NCI-H2029 treated with DMSO at 0.1 percent for 48 hours (cell line): ENCODE results near the gene SLC66A2.

Experiments
- DNase-seq: peaks from one replicate; lab custom pipeline; 2025; lab: John Stamatoyannopoulos, UW

The SLC66A2 gene

DNA sequence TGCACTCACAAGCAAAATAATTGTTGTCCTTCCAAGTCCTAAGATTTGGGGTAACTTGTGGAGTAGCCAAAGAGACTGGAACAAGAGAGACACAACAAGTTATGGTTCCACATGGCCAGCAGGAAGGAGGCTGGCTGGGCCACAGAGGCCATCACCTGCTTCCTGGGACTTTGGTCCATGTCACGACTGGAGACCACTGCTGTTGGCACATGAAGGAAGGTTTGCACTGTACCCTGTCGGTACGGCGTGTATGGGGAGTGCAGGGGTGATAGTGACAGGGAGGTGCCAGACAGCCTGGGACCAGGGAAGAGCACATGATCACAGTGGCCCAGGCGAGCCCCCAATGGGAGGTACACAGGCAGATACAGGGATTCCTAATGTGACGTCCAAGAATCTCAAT, 15.5 kb downstream of the SLC66A2 start:
- no peak for DNase-seq

DNA sequence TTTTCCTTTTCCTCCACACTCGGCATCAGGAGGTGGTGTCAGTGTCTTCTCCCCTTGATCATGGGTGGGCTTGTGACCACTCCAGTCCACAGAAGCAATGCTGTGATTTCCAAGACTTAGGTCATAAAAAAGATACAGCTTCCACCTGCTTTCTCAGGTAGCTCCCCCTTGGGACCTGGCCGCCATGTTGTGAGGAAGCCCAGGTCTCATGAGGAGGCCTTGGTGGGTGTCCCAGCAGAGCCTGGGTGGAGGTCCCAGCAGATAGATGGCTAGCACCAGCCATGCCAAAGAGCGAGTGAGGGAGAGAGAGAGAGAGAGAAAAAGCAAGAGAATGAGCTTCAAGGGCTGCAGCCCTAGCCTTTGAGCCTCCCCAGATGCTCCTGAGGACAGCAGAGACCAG, 16.0 kb downstream of the SLC66A2 start:
- no peak for DNase-seq

DNA sequence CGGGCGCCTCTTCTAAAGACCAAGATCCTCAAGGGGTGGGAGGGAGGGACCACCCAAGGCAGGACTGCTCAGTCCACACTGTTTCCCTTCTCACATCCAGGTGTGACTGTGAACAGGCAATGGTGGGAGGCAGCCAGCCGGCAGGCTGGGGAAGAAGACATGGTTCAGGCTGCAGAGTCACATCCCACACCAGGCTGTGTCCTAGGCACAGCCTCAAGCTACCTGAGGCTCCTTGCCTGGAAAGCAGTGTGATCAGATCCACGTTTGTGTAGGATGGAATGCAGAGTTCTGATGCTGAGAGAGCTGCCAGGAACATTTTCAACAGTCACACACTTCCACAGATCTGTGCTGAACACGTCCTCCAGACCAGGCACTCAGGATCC, 16.4 kb downstream of the SLC66A2 start:
- DNase-seq, result no peak

DNA sequence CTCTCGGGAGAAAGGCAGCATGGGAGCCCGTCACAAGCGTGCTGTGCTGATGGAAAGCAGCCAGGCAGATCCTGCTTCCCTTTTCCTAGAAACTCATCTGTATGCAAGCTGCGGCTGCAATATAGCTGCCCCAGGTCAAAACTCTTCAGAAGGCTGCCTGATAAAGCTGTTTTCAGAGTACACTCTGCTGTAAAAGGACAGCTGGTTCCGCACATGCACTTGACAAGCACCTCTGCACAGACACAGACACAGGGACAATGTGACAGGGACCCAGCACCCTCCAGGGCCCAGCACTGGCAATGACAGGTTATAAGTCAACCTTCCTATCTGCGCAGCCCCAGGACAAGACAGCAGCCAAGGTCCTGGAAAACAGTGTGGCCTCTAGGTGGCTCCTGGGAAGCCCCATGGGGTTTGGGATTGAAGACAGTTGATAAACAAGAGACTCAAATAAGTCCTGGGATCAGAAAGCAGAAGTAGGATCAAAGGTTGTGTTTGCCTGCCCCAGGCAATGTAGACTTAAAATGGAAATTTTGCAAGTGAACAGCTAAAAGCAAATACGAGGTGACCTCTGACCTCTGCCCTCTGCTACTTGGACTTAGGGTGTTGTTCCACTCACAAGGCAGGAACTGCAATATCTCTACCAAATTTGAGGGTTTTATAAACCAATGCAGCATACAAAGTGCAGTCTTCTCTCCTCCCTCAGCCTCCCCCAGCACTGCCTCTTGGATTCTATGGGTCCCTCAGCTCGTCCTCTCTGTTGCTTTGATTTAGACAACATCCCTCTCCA, 16.9 kb downstream of the SLC66A2 start:
- DNase-seq, result no peak

DNA sequence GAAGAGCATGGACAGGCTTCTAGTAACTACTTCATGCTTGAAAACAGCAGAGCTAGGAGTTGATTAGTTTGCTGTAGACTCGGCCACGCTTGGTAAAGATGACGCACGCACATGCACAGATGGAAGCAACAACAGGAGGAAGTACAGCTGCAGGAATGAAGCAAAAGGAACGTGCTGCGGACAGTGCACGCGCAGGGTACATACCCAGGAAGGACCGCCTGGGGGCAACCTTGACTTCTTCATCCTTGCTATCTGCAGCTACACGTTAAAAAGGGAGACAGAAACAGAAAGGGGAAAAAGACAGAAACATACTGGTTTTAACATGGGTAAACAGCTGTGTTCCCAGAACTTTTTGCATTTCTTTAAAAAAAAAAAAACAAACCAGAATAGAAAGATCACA, 17.7 kb downstream of the SLC66A2 start:
- no peak for DNase-seq

DNA sequence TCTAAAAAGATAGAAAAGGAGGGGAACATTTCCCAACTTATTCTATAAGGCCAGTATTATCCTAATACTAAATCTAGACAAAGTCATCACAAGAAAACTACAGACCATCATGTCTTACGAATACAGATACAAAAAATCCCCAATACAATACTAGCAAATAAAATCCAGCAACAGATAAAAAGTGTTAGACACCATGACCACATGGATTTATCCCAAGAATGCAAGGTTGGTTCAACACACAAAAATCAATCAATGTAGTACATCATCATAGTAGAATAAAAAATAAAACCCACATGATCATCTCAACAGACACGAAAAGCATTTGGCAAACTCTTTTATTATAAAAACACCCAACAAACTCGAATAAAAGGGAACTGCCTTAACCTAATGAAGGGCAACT, 18.5 kb downstream of the SLC66A2 start:
- no peak for DNase-seq

DNA sequence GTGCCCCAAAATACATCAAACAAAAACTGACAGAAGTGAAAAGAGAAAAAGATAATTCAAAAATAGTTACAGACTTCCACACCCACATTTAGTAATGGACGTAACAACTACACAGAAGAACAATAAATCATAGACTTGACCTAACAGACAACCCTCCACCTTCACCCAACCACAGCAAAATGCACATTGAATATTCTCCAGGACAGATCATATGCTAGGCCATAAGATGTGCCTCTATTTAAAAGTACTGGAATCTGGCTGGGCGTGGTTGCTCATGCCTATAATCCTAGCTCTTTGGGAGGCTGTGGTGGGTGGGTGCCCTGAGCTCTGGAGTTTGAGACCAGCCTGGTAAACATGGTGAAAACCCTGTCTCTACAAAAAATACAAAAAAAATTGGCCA, 20.0 kb downstream of the SLC66A2 start:
- no peak for DNase-seq

DNA sequence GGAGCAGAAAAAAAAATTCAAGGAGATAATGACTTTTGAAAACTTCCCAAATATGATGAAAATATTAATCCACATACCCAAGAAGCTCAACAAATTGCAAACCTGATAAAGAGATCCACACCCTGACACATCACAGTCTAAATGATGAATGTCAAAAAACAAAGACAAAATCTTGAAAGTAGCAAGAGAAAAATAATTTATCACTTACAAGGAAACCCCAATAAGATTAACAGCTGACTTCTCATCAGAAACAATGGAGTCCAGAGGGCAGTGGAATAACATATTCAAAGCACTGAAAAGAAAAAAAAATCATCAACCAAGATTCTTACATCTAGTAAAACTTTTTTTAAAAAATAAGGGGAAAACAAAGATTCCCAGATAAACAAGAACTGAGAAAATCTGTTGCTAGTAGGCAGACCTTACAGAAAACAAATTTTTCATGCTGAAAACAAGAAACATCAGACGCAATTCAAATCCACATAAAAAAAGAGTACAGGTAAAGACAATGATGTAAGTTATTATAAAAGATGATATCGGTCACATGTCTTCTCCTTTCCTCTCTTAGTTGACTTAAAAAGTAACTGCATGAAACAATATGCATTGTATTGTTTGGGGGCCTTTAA, 21.3 kb downstream of the SLC66A2 start:
- no peak for DNase-seq

DNA sequence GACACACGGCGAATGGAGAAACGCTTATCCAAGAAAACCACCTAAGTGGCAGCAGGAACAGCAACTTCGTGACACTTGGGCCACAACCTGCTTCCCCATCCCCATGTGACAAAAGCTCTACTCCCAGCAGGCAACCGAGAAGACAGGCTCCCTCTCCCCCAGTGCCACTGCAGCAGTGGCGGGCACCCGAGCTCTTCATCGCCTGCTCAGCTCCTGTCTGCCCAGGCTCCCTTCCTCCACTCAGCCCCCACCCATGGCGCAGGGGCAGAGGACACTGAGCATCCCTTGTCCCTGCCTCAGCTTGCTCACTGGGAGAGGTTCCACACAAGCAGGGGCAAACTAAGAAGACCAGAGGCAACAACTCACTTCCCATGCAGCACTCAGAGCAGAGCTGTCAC, 22.9 kb downstream of the SLC66A2 start:
- no peak for DNase-seq

DNA sequence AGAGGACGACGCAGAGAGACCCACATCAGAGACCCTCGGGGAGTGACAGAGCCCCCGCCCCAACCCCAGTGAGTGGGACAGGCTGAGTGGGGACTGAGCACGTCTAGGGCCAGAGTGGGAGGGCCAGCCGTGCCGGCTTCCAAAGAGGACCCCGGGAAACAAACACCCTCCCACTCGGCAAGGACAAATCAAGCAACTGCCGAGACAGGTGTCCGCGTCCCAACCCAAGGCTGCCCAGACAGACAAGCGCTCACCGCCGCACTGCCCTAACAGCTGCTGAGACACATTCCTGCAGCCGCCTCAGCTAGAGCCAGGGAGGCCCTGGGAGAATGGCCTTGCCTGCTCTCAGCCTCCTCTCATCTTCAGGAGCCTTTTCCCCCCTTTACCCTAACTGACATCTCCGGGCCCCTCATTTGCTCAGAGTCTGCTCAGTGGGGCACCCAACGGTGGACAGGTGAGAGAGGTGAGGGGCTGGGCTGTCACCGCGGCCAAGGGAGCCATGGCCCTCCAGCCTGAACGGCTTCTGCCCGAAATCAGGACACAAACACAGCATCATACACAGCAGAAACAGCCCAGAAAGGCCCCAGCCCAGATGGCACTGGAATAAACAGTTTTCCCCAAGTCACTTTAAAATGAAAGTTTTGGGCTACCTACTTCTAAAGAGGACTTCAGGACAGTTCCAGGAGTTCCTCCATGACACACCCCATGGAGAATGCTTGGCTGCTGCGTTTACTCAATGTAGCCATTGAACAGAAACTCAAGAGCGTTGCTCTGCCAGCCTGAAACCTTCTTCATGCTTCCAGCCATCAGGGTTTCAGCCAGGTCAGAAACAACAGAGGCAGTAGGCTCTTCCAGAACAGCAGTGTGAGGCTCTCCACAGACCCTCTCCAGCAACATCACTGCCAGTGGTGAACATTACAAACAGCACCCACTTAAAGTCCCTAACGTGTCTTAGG, 23.6 kb downstream of the SLC66A2 start:
- no peak for DNase-seq

DNA sequence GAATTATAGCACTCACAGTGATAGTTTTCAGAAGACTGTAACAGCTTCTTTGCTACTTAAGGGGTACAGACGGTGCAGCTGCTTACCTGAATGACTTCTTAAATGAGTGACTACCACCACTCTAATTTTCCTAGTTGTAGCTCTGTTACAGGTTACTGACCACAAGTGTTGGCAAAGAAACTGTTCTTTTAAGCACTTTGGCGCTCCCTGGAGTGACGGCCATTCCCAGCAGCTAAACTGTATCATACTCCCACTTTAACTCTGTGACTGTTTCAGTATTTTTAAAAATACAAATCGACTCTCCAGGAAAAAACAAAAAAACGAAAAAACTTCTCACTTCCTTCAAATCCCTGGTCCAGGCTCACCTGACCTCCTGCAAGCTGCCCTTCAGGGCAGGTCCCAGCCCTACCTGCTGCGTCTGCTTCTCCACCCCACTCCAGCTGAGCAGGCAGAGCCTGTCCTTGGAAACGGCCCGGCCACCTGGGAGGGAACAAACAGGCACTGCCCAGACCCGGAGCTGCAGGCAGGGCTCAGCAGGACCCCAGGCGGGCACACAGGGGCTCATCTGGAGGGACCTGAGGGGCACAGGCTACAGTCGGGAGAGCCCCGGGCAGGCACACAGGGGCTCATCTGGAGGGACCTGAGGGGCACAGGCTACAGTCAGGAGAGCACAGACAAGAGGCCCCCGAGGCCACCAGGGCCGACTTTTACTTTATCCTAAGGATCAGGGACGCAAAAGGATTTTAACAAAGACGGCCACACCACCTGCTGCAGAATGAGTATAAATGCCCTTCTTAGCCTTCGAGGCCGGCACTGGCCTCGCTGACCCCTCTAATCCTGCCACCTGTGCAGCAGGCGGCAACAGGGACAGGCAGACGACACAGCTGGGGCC, 24.5 kb downstream of the SLC66A2 start:
- no peak for DNase-seq

DNA sequence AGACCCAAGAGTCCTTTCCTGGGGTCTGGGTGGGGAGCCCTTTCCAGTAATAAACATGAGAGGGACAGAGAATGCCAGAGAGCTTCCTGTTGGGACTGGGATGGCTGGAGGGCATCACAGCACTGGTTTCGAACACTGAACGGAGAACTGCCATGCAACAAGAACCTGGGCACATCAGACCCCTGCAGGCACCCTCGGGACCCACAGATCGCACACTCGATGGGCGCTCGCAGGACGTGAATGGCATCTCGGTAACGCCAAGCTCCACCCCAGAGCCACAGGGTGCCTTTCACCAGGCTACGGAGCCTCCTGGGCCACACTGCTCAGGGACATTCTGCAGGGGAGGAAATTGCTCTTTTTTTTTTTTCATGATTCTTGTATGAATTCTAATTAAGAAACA, 25.1 kb downstream of the SLC66A2 start:
- no peak for DNase-seq

DNA sequence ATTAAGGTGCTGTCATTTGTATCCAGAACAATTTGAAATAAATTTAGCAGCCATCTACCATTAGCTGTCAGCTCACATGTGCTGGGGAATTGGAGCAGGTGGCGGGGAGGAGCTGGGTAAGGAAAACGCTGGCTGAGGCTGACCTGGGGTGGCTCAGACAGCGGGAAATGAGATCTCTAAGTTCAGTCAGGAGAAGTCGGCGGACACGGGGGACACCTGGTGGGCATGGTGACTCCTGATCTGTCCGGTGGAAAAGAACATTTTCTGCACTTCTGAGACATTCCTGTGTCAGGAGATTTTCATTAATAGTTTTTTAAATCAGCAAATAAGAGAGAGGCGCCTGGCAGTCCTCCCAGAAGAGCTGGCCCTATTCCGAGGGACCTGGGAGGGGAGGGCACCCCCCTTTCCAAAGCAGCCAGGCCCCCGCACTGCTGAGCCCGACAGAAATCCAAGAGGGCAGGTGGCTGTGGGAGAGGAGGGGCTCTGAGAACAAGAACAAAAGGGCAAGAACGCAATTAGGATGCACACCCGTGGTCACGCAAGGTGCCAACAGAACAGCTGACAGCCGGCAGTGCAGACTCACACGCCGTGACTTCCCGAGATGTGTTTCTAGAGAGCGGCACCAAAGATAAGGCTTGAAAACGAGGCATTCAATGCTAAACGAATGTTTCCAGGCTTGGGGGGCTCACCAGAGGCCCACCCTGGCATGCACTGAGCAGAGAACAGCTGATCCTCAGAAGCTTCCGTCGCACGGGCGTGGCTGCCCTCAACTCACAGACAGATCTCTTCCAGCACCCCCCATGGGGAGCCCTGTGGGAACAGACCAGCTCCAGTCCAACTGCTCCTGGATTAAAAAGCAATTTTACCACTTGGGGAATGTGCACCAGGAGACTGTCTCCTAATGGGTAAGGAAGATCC, 26.4 kb downstream of the SLC66A2 start:
- no peak for DNase-seq

DNA sequence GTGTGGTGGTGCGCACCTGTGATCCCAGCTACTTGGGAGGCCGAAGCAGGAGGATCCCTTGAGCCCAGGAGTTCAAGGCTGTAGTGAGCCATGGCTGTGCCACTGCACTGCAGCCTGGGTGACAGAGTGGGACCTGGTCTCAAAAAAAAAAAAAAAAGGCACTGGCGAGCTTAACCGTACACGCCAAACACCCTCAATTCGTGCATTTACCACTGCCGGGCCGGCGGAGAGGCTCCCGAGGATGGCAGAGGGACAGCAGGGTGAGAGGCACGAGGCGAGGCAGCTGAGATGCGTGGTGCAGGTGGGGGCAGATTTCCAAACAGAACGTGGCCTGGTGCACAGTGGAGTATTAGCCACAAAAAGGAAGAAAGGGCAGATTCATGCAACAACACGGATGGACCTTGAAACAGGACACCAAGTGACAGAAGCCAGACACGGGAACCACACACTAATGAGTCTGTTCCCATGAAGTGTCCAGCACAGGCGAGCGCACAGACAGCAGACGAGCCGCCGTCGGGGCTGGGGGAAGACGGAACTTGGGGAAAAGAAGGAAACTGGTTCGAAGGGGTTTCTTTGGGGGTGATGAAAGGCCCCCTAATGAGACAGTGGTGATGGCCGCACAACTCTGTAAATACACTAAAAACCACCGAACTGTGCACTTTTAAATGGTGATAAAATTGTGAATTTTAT, 27.4 kb downstream of the SLC66A2 start:
- DNase-seq, result no peak

DNA sequence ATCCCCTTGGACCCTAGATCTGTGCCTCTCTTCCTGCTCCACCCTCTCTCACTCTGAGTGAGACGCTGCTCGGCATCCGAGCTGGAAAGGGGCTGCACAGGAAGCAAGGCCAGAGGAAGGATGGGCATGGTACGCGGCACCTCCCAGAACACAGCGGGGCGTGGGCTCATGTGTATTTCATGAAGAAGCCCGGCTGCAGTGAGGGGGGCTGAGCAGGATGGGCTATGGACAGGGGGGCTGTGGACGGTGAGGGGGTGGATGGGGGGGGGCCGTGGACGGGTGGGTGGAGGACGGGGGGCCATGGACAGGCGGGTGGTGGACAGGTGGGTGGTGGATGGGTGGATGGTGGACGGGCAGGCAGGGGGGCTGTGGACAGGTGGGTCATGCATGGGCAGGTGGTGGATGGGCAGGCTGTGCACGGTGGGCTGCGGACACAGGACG, 28.5 kb downstream of the SLC66A2 start:
- no peak for DNase-seq

DNA sequence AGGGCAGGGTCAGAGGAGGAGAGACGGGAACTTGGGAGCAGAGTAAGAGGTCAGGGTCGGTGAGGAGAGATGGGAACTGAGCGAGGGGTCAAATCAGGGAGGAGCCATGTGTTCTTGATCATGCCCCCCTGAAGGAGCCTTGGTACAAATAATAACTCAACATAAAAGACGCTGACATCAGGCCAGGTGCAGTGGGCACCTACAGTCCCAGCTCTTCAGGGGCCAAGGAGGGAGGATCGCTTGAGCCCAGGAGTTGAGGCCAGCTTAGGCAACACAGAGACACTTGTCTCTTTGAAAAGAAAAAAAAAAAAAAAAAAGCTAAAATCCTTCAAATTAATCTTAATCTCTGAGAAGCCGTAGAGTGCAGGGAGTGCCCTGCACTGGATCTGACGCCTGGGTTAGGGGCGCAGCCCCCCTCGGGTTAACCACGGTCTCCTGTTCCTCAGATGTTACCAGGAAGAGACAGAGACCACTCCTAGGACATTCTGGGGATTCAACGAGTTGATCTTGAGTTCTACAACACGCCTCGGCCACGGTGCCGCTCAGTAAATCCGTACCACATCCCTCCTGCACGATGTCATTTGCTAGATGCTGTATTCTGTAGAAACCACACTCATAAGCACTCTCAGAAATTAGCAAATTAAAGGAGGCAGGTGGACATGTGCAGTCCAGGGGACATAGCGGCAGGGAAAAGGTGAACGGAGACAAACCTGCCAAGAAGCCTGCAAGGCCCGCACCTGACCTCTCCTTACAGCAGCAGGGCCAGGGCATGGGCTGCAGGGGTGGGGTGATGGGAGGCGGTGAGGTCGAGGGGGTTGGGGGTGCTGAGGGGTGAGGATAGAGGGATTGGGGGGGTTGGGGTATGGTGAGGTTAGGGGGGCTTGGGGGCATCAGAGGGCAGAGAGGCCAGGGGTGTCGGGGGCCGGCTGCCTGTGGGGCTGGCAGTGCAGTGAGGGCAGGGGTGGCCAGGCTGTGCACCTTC, 29.2 kb downstream of the SLC66A2 start:
- no peak for DNase-seq

DNA sequence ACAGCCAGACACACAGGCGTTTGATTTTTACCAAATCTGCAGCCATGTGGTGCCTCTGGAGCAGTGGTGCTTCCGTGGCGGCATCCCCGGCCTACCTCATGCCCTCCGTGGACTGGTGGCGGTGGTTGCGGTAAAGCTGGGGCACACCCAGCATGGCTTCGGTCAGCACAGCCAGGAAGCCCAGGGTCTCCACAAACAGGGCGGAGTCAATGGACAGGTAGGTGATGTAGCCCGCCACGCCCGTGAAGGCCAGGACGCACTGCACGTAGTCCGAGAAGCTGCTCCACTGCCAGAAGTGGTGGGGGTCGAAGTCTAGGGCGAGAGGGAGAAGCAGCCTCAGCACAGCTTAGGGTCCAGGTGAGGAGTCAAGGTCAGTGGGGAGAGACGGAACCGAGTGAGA, 32.4 kb downstream of the SLC66A2 start:
- DNase-seq, result no peak

DNA sequence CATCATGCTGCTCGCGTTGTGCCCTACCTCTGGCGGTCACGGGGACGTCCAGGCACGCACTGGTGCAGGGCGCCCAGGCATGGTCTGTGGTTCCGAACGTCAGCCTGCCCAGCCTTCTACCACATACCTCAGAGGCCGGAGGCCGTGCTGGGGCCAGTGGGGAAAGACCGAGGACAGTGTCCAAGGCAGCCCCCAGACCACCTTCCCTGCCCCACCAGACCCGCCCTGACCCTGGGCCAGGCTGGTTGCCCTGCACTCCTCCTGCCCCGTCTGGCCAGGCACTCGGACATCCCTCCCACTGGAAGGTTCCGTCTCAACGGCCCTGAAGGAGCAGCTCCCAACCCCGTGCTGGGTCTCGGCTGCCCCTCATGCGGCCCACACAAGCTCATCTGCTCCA, 32.8 kb downstream of the SLC66A2 start:
- DNase-seq, result no peak
